GM12875 (cell line): ENCODE measurements around the gene PSMD12.

ENCODE experiments used
- H3K4me3 ChIP-seq: one replicate; pipeline ENCODE4 v1.5.1; 2011; ENCODE audit warnings: low read depth, low read length, control low read depth
- CTCF ChIP-seq: IDR thresholded peaks from 2 replicates; pipeline ENCODE4 v1.5.1; 2011; ENCODE audit warnings: low read depth, mild to moderate bottlenecking, control low read depth, inconsistent platforms, low read length, moderate library complexity, borderline replicate concordance; ENCODE audit not compliant: insufficient read depth

Gene PSMD12

DNA sequence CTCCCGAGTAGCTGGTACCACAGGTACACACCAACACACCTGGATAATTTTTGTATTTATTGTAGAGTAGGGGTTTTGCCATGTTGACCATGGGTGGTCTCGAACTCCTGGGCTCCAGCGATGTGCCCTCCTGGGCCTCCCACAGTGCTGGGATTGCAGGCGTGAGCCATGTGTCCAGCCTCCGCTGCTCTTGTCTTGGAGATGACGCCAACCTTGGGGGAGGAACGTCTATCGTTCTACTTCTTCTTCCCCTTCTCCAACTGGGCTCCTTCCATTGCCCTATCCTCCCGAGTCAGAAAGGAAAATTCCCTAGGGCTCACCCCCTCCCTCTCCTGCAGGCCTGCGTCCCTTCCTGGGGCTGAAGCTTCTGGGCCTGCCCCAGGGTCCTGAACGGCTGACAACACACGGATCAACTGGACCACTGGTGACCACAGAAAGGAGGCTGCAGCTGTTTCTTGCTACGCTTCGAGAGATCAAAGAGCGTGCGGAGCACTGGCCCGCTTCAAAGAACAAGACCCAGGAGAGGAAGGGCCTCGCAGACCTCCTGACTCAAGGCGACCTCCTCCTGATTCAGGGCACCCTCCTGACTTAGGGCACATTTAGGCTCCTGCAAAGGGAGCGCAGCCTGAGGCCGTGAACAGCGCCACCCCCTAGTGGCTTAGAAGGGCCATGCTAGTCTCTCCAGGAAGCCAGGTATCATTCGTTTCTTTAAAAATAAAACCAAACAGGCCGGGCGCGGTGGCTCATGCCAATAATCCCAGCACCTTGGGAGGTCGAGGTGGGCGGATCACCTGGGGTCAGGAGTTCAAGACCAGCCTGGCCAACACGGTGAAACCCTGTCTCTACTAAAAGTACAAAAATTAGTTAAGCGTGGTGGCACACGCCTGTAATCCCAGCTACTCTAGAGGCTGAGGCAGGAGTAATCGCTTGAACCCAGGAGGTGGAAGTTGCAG, 72.8 kb downstream of the PSMD12 start:
- peak; percentile 94 for TF ChIP-seq CTCF
- H3K4me3 ChIP-seq, result no peak overlapping the region

GRCh38 chr17:67290711-67291291, 75.6 kb downstream of the PSMD12 start:
- no peak for TF ChIP-seq CTCF
- no peak overlapping the region for H3K4me3 ChIP-seq

GRCh38 chr17:67290244-67290643, 76.1 kb downstream of the PSMD12 start:
- TF ChIP-seq CTCF, result no peak
- H3K4me3 ChIP-seq, result no peak overlapping the region

DNA sequence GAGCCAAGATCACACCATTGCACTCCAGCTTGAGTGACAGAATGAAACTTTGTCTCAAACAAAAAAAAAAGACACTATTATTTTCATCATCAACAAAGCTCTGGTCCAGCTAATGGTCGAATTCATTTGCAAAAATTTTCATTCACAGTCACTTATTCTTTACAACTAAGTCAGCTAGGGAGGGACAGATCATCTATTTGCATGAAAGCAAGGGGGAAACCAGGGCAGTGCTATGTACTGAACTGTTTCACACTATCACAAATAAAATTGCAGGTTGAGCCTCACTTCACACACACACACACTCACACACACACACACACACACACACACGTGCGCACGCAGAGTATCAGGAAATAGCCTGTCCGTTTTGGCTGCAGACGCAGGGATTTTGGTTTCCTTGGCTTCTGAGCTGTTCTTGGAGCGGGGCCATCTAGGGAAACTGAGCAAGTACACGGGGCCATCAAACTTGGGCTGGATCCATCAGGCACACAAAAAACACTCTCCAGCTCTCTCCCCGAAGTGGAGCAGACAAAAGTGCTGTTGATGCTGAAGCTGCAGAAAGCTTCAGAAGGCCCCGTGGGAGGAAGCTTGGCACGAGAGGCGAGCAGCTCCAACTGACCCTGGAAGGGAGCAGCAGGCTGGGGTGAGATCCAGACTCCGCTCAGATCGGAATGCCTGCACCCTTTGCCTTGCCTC, 77.0 kb downstream of the PSMD12 start:
- no peak for TF ChIP-seq CTCF
- H3K4me3 ChIP-seq, result no peak overlapping the region
